ENCODE data around the gene SNRNP27.
A peak's percentile ranks its signal among the peaks of the same experiment; 100 is the strongest.

The SNRNP27 gene

DNA sequence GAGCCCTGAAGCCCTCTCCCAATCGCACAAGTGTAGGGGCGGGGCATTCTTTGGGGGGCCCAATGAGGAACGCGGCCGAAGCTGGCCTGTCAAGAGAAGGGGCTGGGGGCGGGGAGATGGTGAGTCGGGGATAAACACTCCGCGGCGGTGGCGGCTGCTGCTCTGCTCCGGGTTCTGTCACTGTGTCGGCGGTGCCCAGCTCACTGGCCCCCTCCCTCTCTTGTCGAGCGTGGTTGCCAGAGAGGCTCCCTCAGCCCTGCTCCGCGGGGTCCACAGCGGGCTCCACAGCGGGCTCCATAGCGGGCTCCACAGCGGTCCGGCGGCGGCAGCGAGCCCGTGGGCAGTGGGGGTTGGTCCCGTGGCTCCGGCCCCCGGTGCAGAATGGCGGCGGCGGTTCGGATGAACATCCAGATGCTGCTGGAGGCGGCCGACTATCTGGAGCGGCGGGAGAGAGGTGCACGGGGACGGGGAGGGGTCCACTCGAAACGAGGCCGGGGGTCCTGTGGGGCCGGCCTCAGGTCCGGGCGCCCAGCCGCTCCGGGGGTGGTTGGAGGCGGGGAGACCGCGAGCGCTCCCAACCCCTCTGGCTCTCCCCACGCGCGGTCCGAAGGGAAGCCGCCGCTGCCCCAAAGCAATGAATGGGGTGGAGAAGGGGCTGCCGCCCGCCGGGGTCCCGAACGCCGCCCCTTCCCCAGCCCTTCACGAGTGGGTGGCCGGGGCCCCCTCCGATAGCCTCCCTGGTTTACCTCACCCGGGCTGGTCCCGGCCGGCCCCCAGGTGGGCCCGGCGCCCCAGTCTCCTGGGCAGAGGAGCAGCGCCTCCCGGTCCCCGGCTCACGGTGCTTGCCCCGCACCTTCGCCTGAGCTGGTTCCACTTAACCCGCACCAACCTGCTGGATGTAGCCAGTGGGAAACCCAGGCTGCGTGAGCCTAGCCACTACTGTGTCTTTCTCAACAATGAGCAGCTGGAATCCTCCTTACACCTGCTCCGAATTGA lies 21.5 kb downstream of the SNRNP27 start, which contains the start of gene MXD1:
Gene MXD1 (plus strand): TSS at position 160 of the 996 bp plus-strand sequence. CDS start 222 bp downstream, at position 382.
- peak in 13 of 58 donors; percentile 6 to 100 (median 47) for DNase-seq

DNA sequence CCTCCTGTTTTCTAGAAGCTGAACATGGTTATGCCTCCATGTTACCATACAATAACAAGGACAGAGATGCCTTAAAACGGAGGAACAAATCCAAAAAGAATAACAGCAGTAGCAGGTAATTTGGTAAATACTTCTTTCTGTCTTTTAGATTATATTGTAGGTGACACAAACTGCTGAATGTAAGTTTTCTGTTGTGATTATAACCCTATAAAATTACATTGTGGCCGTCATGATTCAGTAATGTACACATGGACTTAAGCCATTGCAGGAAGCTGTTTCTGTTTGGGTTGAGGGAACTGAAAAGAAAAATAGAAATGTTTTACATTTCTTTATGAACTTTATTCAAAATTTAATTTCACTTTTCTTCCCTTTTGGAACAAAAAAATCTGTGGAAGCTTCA lies 22.4 kb downstream of the SNRNP27 start:
- no peak for DNase-seq

DNA sequence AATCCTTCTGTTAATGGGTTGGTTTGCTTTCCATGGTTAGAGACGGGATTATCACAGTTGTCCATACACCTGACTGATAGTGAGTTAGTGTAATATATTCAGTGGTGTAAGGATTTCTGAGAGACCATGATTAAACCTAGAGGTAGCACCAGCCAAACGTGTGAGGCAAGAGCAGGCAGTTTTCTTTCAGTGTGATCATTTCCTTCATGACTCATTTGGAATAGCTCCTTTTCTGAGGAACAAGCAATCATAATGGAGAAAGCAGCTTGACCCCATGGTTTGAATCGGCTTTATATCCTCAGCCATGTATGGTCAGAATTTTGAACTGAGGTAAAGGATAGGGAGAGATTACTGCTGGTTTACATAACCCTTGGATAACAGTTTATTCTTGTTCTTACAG lies 24.1 kb downstream of the SNRNP27 start:
- DNase-seq, result no peak

- DNase-seq, result no peak
Measured at GRCh38 chr2:69918401-69918800, 24.6 kb downstream of the SNRNP27 start.

GRCh38 chr2:69923116-69923515 lies 29.4 kb downstream of the SNRNP27 start:
- no peak for DNase-seq

GRCh38 chr2:69926849-69927515 lies 33.2 kb downstream of the SNRNP27 start:
- DNase-seq, result no peak

GRCh38 chr2:69931832-69932595 lies 38.3 kb downstream of the SNRNP27 start:
- peak in 11 of 58 donors; percentile 13 to 37 (median 25) for DNase-seq

GRCh38 chr2:69932596-69932922 lies 38.8 kb downstream of the SNRNP27 start:
- DNase-seq, result no peak

DNA sequence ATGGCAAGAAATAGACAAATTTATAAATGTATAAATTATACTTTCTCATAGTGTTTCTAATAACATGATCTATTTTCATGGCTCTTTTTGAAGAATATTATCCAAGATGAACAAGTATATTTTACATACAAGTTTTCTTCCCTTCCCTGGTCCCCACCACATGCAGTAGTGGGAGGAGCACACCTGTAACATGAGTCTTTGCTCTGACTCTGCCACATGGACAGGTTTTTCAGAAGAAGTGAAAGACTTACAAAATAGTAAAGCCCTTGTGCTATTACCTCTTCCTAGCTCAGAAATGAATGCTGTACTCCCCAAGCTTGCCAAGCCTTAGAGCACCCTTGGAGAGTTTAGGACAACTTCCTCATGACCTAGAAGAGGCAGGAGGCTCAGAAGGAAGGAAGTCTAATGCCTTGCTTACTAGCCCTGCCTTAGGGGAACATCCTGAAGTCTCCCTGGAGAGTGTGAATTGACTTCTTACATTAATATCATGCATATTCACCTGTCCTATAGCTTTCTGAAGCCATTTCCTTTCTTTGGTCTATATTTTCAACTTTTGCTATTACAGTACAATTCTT lies 39.6 kb downstream of the SNRNP27 start:
- no peak for DNase-seq

DNA sequence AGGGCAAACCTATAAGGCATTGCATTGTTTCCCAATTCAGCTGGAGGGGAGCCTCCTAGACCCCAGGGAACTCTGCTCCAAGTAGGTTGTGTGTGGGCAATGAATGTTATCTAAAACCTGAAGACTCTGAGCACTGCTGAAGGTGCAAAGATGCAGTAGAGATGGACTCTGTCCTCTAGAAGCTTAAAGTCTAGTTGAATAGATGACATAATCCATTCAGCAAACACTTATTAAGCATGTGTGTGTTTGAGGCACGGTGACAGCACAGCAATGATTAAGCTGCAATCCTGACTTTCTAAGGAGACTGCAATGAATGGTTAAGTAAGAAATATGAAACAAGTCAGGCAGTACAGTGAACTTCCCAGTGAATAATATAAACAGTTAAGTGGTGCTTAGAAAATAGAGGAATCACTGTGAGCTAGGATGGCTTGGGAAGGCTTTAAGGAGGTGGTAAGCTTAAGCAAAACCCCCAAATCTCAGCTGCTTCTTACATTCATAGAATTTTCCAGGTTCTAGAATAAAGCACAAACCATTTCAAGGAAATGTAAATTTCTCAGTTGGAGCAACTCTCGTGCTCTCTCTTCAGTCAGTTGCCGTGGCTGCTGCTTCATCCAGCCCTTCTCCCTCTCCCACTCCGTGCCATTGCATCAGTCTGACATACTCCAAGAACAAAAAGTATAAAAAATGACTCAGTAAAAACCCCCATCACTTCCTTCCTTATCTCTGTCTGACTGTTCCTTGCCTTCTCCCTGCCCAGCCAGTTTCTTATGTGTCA lies 40.3 kb downstream of the SNRNP27 start:
- no peak for DNase-seq

DNA sequence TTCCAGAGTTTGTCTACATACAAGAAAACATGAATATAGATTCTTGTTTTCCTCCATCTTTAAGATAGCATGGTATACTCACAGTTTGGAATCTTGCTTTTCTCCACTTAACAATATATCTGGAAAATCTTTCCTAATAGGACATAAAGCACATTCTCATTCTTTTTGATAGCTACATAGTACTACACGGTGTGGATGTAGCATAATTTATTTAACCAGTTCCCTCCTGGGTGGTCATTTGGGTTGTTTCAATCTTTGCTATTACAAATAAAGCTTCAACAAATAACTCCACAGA lies 40.8 kb downstream of the SNRNP27 start:
- no peak for DNase-seq

DNA sequence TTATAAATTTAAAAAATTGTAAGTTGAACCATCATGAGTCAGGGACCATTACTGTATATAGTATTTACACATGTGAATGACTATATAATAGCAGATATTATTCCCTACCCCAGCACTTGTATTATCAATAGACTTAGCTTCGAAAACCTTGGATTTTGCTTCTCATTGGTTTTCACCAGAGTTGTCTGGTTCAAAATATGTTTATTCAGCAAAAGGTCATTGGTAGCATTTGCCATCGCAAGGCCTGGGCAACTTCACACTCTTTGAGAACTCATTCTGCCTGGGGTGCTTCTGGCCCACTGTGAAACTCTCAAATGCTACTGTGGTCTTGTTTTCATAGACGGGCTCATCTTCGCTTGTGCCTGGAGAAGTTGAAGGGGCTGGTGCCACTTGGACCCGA lies 41.3 kb downstream of the SNRNP27 start:
- DNase-seq, result no peak

GRCh38 chr2:69936906-69937305 lies 43.1 kb downstream of the SNRNP27 start:
- DNase-seq, result peak in 1 of 58 donors; percentile 5

DNA sequence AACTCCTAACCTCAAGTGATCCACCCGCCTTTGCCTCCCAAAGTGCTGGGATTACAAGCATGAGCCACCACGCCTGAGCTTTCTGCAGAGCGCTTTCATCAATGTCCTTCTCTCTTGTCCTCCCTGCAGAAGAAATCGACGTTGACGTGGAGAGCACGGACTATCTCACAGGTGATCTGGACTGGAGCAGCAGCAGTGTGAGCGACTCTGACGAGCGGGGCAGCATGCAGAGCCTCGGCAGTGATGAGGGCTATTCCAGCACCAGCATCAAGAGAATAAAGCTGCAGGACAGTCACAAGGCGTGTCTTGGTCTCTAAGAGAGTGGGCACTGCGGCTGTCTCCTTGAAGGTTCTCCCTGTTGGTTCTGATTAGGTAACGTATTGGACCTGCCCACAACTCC lies 44.2 kb downstream of the SNRNP27 start:
- DNase-seq, result no peak

DNA sequence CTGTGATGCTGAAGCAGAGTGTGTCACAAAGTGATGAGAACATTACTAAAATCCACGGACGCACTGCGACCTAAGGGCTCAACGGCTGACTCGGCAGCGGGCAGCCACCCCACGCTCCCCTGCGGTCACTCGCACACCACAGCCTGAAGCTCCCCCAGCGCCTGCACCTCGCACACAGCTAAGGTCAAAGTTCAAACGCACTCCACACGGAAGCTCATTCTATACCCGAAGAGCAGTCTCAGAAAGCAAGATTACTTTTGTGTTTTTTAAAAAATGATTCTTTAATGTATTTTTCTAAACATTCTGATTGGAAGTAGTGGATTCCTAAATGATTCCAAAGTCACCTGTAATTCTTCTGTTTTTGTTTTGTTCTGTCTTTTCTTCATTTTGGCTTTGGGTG lies 46.0 kb downstream of the SNRNP27 start:
- no peak for DNase-seq

DNA sequence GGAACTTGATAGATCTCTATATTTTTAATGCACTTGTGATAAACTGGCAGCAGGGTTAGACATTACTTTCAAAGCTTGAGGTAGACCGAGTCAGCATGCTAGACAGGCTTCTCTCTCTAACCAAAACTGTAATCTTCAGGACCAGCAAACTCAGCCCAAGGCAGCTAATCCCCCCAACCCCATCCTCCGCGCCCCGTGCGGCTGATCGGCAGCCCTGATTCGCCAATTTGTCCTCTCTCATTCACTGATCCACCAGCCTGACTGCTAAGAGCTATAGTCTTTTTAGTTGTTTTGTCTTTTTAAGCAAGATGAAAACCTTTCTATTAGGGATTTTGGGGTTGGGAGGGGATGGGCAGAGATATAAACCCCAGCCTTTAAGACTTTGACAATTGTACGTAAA lies 46.9 kb downstream of the SNRNP27 start:
- DNase-seq, result no peak

DNA sequence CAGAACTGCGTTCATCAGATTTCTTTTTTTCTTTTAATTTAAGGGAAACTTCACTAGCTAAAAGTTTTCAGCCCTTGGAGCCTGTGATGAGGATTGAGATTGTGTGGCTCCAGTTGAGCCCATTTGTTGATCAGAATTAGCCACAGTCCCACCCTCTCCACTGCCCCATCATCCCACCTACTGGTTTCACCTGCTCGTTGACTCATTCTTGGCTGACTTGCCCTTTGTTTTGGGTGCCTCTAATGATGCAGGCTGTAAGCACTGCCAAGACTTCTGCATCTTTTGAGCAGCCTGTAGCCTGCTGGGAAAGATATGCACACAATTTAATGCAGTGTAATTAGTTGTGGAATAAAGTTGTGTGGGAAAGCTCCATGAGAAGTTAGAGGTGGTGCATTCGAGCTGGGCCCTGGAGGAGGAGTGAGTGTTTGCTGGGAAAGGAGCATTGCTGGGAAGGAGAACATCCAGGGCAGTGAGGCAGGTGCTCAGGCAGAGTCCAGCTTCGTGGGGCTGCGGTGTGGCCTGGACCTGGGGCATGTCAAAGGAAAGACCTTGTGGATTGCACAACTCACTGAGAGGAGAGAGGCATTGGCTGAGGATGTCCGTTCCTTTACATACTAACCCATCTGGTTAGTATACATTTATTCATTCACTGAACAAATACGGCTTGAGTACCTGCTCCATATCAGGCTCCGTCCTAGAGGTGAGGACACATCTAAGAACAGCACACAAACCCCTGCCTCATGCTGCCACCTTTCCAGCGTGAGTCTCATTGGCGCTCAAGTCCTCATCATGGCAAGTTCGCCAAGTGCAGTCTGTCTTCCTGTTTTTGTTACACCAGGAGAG lies 49.5 kb downstream of the SNRNP27 start:
- DNase-seq, result no peak

- no peak for DNase-seq
Measured at GRCh38 chr2:69943843-69944525, 50.2 kb downstream of the SNRNP27 start.

- DNase-seq, result no peak
Measured at GRCh38 chr2:69944756-69945155, 51.0 kb downstream of the SNRNP27 start.
